Keratinocyte (primary cell): Measurements from ENCODE around the gene BABAM2.
"Not testable (repeated sequence)": the region's sequence is repeated elsewhere in the genome, so short reads cannot be mapped to it uniquely, and the experiment has no call there.

Source experiments
- EZH2 ChIP-seq: IDR thresholded peaks from one replicate; pipeline ENCODE4 v1.6.1; 2012; ENCODE audit warnings: inconsistent platforms, mild to moderate bottlenecking, low read length, moderate library complexity
- TF ChIP-seq, protein P1 (sequence below), 3 experiments: IDR thresholded peaks in 1 of 3; conservative IDR thresholded peaks in 1 of 3; optimal IDR thresholded peaks in 1 of 3; 2 replicates in 2 of 3; 3 replicates in 1 of 3; pipeline versions ENCODE3 to v1.5.1; 2011; ENCODE audit warnings: low read length in 3 of 3, mild to moderate bottlenecking in 3 of 3, moderate library complexity in 2 of 3, control low read depth in 1 of 3, inconsistent platforms in 1 of 3; ENCODE audit not compliant: insufficient read depth in 2 of 3; ENCODE audit errors: extremely low read depth in 1 of 3

DNA sequence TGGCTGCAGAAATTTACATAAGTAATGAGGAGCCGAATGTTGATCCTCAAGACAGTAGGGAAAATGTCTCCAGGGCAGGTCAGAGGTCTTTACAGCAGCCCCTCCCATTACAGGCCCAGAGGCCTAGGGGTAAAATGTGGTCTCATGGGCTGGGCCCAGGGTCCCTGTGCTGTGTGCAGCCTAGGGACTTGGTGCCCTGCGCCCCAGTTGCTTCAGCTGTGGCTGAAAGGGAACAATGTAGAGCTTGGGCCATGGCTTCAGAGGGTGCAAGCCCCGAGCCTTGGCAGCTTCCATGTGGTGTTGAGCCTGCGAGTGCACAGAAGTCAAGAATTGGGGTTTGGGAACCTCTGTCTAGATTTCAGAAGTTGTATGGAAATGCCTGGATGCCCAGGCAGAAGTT is 77.5 kb downstream of the BABAM2 start:
- TF ChIP-seq, protein P1, sequence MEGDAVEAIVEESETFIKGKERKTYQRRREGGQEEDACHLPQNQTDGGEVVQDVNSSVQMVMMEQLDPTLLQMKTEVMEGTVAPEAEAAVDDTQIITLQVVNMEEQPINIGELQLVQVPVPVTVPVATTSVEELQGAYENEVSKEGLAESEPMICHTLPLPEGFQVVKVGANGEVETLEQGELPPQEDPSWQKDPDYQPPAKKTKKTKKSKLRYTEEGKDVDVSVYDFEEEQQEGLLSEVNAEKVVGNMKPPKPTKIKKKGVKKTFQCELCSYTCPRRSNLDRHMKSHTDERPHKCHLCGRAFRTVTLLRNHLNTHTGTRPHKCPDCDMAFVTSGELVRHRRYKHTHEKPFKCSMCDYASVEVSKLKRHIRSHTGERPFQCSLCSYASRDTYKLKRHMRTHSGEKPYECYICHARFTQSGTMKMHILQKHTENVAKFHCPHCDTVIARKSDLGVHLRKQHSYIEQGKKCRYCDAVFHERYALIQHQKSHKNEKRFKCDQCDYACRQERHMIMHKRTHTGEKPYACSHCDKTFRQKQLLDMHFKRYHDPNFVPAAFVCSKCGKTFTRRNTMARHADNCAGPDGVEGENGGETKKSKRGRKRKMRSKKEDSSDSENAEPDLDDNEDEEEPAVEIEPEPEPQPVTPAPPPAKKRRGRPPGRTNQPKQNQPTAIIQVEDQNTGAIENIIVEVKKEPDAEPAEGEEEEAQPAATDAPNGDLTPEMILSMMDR (optimal IDR thresholded peaks at IDR 0.05 in 1 of 3, IDR thresholded peaks at IDR 0.05 in 1 of 3, conservative IDR thresholded peaks at IDR 0.05 in 1 of 3; ENCODE audit: extremely low read depth in 1 of 3, insufficient read depth in 2 of 3, low read length in 3 of 3): not testable (repeated sequence)
- not testable (repeated sequence) for TF ChIP-seq EZH2
